GM03348 (cell line): ENCODE data around the gene DNAJC4.
A peak's percentile ranks its signal among the peaks of the same experiment; 100 is the strongest.
"Not testable (repeated sequence)": the region's sequence is repeated elsewhere in the genome, so short reads cannot be mapped to it uniquely, and the experiment has no call there.

Source experiments
- DNase-seq: peaks from one replicate; pipeline ENCODE4 v3.0.0; 2012; ENCODE audit warnings: low spot score

Gene DNAJC4

DNA sequence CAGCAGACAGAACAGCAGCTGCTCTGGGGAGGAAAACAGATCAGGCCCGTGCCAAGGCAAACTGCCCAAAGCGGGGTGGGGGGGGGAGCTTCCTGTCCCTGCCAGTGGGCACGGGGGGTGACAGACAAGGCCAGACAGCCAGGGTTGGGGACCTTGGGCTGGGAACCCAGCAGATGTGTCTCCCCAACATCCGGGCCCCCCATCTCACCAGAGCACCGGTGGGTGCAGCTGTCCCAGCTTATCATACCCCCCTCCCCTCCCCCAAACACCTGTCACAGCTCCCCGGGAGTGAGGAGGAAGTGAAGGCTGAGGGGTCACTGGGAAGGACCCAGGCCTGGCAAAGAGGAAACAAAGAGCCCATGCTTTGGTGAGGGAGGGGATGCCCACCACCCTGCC is 15.1 kb downstream of the DNAJC4 start:
- peak; percentile 26 for DNase-seq

DNA sequence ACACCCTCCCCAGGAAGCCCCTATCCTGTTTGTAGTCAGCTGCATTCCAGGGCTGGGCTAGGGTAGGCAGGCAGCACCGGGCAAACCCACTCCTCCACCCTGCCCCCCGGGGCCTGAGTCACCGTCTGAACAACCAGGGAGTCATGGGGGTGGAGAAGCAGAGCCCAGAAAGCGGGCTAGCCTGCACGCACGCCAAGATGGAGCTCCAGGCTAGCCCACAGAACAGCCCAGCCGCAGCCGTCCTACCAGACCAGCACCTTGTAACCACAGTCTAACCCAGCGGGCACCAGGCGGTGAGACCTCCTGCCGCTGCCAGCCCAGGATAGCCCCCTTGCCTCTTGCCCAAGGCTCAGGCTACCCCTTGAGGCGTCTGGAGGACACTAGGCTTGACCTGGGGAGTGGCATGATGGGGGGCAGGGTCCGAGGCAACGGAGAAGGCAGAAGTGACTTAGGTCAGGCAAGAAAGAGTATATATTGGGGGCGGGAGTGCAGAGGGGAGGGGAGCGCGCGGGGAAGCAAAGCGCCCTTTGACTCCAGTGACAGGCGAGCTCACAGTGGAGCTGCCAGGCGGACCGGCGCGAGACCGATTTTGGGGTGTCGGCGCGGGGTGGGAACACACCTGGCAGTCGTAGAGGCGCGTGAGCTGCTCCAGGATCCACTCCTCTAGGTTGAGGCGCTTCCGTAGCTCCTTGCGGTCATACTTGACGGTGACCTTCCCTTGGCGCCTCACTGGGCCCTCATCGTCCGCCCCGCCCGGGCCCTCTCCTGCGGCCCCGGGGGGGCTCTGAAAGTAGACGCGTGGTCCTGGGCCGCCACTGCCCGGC is 15.7 kb downstream of the DNAJC4 start:
- peak; percentile 87 for DNase-seq

DNA sequence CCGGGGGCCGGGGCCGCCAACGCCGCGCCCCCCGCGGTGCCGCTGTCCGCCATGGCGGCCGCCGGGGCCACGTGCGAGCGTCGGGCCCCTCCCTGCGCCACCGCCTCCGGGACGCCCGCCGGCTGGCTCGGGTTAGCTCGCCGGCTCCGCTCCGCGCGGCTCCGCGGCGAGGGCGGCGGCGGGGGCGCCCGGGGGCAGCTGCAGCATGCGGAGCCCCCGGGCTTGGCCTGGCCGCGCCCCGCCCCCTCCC is 16.2 kb downstream of the DNAJC4 start:
- not testable (repeated sequence) for DNase-seq

DNA sequence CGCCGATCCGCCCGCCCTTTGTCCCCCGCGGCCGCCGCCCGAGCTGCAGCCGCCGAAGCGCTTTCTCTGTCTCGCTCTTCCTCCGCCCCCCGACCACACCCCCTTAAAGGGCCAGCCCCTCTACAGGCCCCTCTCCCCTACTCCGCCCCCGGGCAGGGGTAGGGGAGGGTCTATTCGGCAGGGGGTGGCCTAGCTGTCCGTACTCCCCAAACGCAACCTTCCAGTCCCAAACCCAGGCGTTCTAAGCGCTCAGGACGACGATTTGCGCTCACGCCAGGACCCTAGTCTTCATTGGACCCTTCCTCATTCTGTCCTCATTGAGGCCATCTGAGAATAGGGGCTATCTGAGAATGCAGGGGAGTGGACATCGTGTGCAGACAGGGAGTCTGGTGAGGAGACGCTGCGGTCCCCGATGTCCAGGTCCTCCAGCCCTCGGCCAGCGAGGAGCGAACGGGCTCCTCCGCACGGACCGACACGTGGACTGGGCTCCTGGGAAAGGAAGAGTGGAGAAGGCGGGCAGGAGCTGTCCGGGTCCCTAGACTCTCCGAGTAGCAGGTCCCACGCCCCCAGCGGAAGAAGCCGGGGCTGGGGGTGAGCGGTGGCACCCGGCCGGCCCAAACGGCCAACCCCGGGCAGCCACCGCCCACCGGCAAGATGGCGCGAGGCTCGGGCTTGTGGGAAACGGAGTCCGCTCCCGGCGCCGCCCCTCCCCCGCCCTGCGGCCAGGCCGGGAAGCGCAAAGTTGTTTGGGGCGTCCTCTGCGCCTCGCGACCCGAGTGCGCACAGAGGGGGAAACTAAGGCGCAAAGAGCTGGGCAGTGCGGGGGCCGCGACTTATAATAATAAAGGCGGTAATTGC is 16.8 kb downstream of the DNAJC4 start, which contains the start of gene PPP1R14B:
TSS of gene PPP1R14B (minus strand) at position 73 of the 858 bp plus-strand sequence. CDS start 270 bp downstream, outside the sequence.
- DNase-seq: peak; percentile 94

DNA sequence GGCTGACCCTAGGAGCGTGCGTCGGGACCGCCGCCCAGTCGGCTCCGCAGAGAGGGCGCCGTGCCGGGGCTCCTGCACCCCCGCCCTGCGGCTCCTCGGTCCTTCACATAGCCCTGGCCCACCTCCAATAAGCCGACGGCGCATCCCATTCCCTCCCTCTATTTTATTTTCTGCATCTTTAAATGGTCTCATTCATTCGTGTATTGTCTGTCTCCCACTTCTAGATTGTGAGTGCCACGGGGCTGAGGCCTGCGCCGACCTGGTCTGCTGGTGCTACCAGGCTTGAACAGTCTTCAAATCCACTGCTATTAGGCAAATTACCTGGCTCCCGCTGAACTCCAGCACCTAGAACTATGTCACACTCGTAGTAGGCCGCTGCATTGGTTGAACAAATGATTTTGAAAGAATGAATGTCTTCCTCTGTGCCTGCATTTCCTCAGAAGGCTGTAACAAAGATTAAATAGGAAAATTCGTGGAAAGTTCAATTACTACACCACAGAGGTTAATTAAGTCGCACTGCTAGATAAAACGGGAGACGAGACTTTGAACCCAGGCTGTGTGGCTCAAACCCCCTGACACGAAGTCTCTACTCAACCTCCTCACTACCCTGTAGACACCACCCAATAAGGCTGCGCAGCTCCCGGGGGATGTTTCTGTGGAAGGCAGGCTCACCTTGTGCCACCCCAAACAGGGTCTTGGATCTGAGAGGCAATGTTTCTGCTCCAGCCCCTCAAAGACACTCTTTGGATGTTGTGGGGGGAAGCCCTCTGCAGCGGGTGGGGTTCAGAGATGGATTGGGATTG is 17.6 kb downstream of the DNAJC4 start:
- peak; percentile 33 for DNase-seq

DNA sequence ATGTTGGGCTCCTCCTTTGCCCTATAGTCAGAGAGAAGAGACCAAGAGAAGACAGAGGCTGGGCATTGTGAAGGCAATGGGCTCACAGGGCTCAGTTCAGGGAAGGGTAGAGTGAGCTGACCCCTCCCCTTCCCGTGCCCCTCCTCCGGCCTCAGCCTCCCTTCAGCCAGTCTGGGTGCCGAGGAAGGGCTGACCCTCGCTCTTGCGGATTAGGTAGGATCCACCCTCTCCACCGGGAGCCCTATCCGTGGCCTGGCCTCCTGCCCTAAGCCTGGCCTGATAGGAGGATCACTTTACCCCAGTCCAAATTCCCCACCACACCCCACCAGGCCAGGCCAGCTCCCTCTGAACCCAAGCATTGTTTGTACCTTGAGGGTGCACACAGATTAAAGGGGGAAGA is 18.2 kb downstream of the DNAJC4 start:
- DNase-seq: no peak

DNA sequence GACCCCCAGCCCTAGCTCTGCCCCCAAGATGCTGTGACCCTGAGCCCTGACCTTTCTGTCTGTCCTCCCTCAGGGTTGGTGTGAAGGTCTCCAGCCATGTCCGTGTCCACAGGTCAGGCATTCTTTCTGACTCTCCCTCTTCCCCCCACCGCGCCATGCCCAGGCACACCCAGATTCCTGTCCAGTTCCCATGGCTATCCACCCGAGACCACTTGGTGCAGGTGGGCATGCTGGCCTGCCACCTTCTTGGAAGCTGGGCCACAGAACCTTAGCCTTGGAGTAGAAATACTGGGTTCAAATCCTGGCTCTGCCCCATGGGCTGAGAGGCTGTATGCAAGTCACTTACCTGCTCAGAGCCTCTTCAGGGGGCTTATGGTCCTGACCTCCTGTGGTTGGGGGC is 18.7 kb downstream of the DNAJC4 start:
- no peak for DNase-seq

DNA sequence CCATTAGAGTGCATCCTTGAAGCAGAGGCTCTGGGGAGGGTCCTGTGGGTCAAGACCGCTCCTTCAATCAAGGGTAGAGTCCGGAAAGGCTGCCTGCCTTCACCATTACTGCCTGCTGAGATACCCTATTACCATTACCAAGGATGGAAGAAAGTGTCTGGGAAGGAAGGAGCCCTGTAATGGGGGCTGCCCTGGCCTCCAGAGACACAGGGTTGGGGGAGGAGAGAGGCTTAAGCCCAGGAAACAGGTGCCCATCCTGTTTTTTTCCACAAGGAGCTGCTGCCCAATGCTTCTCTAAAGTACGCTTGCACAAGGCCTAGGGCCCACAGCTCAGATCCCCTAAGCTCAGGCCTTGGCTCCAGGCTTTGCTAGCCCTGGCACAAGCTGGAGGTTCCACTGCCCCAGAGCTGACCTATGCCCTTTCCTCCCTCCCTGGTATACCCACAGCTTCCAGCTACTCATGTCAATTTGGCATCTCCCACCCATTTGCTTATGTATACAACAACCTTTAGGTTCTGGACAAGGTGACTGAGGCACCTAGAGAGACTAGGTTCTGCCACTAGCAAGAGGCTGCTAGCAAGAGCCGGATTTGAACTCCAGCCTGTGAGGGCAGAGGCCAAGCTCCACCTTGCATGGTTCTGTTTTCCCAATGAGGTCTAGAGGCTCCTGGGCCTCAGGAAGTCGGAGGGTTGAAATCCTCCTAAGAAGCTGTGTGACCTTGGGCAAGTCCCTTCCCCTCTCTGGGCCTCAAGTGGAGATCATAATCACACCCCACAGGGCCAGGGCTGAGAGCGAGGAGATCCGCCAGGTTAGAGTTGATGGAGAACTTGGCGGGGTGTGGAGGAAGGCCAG is 19.4 kb downstream of the DNAJC4 start:
- DNase-seq: no peak

DNA sequence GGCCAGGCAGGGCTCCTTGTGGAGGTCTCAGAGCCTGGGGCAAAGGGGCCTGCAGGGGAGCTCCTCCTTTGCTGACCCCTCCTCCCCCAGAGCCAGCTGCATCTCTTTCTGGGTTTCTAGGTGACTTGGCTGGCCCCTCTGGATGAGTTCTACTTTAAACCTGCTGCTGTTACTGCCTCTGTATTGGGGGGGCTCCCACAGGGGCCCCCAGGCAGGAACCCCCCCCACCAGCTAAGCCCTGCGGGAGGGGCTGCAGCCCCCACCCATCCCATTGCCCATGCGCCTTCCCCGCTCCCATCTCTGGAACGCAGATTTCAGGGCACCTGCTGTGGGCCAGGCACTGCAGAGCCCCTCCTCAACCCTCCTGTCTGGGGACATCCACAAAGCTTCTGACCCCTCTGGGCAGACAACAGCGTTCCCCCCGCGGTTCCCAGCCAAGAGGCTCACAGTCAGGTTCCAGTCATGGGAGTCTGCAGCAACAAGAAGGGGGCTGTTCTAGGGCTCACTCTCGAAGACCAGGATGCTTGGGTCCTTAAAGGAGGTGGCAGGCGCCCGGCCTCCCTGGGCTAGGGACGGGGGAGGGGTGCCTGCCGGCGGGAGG is 20.2 kb downstream of the DNAJC4 start:
- no peak for DNase-seq

DNA sequence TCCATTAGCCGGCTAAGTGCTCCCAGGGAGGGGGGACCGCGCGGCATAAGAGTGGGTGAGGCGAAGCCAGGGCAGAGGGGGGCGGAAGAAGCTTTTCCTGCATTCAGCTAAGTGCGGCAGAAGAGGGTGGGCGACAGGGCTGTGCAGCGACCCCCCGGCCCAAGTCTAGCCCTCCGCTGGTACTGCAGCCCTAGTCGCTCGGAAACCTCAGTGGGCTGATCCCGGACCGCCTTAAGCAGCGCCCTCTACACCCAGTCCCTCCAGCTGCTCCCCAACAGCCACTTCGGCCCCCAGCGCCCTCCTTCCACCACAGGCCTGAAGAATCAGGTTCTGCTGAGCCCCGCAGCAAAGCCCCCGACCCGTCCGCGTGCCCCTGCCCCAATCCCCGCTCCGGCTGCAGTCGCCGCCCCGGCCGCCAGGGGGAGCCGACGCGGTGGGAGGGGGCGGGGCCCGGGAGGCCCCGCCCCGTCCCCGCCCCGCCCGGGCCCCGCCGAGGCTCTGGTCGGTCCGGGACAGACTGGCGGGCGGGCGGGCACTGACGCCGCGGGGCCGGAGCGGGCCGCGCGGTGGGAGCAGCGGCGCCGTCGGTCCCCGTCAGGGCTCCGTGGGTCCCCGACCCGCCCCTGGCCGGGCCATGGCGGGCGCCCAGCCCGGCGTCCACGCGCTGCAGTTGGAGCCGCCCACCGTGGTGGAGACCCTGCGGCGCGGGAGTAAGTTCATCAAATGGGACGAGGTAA is 20.8 kb downstream of the DNAJC4 start, which contains the start of gene PLCB3:
TSS of gene PLCB3 (plus strand) at position 515 of the 737 bp plus-strand sequence. CDS start at position 635, 120 bp downstream.
- peak; percentile 94 for DNase-seq

DNA sequence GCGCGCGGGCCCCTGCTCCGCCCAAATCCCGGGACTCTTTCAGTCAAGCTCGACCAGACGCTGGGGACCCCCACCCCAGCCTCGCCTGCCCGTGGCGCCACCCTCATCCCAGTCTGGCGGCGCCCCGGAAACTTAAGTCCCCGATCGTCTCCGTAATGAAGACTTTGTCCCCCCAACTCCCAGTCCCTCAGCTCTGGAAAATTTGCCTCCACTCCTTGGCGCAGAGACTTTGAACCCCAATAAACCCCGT is 21.3 kb downstream of the DNAJC4 start:
- DNase-seq: no peak

DNA sequence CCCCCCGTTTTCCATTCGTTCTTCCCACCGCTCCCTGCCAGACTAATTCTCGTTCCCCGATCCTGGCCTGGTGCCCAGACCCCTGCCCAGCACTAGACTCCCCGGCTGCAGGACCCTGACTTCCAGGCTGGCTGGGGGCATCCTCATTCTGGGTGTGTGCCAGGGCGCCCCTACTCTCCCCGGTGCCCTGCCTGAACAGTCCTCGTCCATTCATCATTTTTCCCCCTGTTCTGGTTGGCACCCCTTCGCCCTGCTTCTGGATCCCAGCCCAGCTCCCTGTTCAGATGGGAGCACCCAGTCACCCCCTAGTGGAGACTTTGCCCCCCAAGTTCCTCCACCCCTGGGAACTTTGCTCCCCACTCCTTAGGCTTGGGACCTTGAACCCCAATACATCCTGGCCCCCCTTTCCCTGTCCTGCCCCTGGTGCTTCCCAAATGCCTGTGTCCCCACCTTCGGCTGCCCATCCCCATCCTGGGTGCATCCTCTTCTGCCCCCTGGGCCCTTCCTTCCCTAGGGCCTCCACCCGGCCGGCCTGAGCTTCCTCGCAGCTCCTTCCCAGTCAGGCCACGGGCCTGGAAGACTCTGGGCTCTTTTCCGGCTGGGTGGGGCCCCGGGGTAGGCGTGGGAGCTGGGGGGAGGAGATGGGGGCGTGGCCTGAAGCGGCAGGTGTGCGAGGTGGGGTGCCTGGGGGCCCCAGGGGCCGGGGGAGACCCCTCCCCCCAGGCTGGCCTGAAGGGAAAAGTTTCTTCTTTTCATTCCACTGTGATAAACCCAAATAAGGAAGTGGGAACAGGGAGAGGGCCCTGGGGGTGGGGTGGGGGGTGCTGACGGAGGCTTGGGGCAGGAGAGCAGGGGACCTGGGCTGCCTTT is 21.9 kb downstream of the DNAJC4 start:
- peak; percentile 83 for DNase-seq

DNA sequence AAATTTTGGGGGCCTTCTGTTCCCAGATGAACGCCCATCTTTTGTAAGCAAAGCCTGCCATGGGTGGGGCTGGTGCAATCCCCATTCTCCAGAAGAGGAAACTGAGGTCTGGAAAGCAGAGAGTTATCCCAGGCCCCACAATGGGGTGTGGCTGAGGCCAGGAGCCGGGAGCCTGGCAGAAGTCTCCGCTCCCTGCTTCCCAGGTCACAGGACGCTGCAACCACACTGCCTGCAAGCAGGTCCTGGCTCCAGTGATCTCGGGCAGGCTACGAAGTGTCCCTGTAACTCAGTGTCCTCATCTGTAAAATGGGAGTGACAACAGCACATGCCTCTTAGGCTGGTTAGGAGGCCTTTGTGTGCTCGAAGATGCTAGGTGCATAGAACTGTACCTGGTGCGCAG is 22.7 kb downstream of the DNAJC4 start:
- no peak for DNase-seq

DNA sequence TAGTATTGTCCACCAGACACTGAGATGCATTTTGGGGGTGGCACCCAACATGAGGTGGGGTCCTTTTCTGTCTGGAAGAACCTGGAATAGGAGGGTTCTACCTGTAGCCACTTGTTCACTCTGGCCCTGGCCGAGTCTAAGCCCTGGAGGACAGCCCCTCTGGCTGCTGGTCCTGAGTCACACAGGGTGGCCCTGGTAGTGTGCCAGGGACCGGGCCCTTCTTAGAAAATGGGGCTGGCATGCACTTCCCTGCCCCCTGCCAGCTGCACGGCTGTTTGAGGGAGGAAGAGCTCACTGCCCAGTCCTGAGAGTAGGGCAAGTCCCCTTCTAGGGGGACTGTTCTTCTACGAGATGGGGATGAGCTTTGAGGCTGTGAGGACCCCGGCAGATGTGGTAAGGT is 23.1 kb downstream of the DNAJC4 start:
- no peak for DNase-seq

DNA sequence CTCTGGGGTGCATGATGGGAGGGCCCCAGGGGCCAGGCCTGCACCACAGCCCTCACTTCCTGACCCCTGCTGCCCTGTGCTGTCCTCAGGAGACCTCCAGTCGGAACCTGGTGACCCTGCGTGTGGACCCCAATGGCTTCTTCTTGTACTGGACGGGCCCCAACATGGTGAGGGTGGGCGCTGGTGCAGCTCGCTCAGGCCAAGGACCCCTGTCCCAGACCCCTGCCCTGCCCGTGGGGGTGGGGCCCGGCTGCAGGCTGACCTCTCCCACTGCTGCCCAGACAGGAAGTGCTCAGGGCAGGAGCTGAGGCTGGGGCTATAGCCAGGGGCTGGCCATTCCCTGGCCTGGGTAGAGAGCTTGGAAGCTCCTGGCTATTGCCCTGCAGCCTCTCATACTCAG is 24.0 kb downstream of the DNAJC4 start:
- no peak for DNase-seq

DNA sequence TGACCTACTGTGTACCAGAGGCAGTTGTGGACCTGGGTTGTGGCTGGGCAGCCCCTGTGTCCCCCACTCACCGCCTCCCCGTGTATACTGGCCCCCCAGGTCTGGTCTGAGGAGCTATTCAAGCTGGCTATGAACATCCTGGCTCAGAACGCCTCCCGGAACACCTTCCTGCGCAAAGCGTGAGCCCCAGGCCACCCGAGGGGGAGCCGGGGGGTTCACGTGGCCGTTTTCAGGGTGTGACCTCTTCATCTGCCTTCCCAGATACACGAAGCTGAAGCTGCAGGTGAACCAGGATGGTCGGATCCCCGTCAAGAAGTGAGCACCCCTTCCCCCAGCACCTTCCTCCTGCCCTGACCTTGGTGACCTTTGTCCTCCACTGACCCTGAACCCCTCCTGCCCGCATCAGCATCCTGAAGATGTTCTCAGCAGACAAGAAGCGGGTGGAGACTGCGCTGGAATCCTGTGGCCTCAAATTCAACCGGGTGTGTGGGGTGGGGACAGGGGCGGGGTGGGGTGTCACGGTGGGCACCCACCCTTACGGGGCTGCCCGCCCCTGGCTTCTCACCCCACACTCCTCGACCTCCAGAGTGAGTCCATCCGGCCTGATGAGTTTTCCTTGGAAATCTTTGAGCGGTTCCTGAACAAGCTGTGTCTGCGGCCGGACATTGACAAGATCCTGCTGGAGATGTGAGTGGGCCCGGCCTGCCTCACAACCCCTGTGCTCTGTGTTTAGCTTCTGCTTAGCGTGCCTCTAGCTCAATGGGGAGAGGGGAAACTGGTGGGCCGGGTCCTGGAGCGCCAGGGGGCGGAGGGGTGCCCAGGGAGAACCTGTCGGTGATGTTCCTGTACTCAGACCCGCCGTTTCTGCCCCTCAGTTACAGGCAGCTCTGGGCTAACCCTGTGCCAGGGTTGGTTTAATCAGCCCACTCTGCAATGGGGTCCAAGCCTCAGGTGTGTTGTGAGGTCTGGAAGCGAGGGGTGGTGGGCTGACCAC is 25.1 kb downstream of the DNAJC4 start:
- DNase-seq: no peak

DNA sequence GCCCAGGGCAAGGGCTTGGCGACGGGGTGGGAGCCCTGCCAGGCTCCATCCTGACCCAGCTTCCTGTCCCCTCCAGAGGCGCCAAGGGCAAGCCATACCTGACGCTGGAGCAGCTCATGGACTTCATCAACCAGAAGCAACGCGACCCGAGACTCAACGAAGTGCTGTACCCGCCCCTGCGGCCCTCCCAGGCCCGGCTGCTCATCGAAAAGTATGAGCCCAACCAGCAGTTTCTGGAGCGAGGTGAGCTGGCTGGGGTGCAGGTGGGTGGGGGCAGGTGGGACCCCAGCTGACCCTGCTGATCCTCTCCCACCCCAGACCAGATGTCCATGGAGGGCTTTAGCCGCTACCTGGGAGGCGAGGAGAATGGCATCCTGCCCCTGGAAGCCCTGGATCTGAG is 26.0 kb downstream of the DNAJC4 start:
- no peak for DNase-seq

DNA sequence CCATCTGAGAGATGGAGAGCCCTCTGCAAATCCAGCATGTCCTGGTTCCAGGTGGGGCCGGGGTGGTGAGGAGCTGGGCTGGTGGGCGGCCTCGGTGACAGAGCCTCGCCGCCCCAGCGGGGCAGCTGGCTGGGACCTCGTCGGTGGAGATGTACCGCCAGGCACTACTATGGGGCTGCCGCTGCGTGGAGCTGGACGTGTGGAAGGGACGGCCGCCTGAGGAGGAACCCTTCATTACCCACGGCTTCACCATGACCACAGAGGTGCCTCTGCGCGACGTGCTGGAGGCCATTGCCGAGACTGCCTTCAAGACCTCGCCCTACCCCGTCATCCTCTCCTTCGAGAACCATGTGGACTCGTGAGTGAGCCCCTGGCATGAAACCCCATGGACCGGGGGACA is 28.0 kb downstream of the DNAJC4 start:
- DNase-seq: no peak
